GM19468 (cell line): ENCODE data around the gene ATP11A.
"Not testable (repeated sequence)": the region's sequence is repeated elsewhere in the genome, so short reads cannot be mapped to it uniquely, and the experiment has no call there.

Experiments used
- ATAC-seq: cut with Tn5 transposase; IDR thresholded peaks from one replicate; pipeline ENCODE4 v1.9.1; 2021; ENCODE audit warnings: mild to moderate bottlenecking, moderate library complexity, moderate number of reproducible peaks; ENCODE audit not compliant: unreplicated experiment; ENCODE audit errors: extremely low read depth

ATP11A gene

GRCh38 chr13:112784811-112785482 lies 95.1 kb downstream of the ATP11A start:
- ATAC-seq, result no peak

GRCh38 chr13:112785483-112785856 lies 95.6 kb downstream of the ATP11A start:
- ATAC-seq, result no peak

GRCh38 chr13:112786810-112787209 lies 97.0 kb downstream of the ATP11A start:
- not testable (repeated sequence) for ATAC-seq

GRCh38 chr13:112790735-112791641 lies 101.2 kb downstream of the ATP11A start:
- ATAC-seq, result no peak

- ATAC-seq, result no peak
Observed at GRCh38 chr13:112791663-112792440, 102.0 kb downstream of the ATP11A start.

GRCh38 chr13:112792511-112792910 lies 102.7 kb downstream of the ATP11A start:
- ATAC-seq, result no peak

- ATAC-seq, result no peak
Observed at GRCh38 chr13:112793545-112794445, 104.0 kb downstream of the ATP11A start.

GRCh38 chr13:112795277-112795676 lies 105.4 kb downstream of the ATP11A start:
- ATAC-seq, result no peak

GRCh38 chr13:112796190-112796915 lies 106.5 kb downstream of the ATP11A start:
- no peak for ATAC-seq

GRCh38 chr13:112799394-112799793 lies 109.6 kb downstream of the ATP11A start:
- ATAC-seq, result no peak

GRCh38 chr13:112800057-112800456 lies 110.2 kb downstream of the ATP11A start:
- no peak for ATAC-seq

- ATAC-seq, result not testable (repeated sequence)
Observed at GRCh38 chr13:112800807-112801206, 111.0 kb downstream of the ATP11A start.

GRCh38 chr13:112802802-112803195 lies 113.0 kb downstream of the ATP11A start:
- ATAC-seq, result no peak

- peak; percentile 73 for ATAC-seq
Observed at GRCh38 chr13:112803422-112803821, 113.6 kb downstream of the ATP11A start.

GRCh38 chr13:112804374-112804773 lies 114.5 kb downstream of the ATP11A start:
- ATAC-seq, result no peak

- no peak for ATAC-seq
Observed at GRCh38 chr13:112806739-112807652, 117.2 kb downstream of the ATP11A start.

GRCh38 chr13:112807653-112808376 lies 118.0 kb downstream of the ATP11A start:
- no peak for ATAC-seq
